Neutrophil (primary cell): Measurements from ENCODE around the gene CRYAB.
A peak's percentile ranks its signal among the peaks of the same experiment; 100 is the strongest.

Source experiments
- H3K27ac ChIP-seq: fragments of 200-600 bp; sonication (generic); 2 replicates; pipeline ENCODE4 v1.5.1; 2016; ENCODE audit warnings: mild to moderate bottlenecking, moderate library complexity
- H3K27me3 ChIP-seq: fragments of 200-600 bp; sonication (generic); 2 replicates; pipeline ENCODE4 v1.6.0; 2016; ENCODE audit warnings: mild to moderate bottlenecking
- H3K36me3 ChIP-seq: fragments of 200-600 bp; sonication (generic); 2 replicates; pipeline ENCODE4 v1.5.1; 2017
- H3K4me1 ChIP-seq, 2 experiments: fragments of 200-600 bp in 1 of 2; sonication (generic) in 1 of 2; 1 replicate in 1 of 2; 2 replicates in 1 of 2; pipeline versions ENCODE4 v1.5.1 to v1.6.1; 2013 to 2016; ENCODE audit warnings: low read depth in 1 of 2, low read length in 1 of 2, mild to moderate bottlenecking in 1 of 2, moderate library complexity in 1 of 2; ENCODE audit not compliant: control insufficient read depth in 1 of 2, insufficient read depth in 1 of 2
- H3K4me3 ChIP-seq, 2 experiments: fragments of 200-600 bp in 1 of 2; sonication (generic) in 1 of 2; 1 replicate in 1 of 2; 2 replicates in 1 of 2; pipeline ENCODE4 v1.5.1; 2013 to 2016; ENCODE audit warnings: low read depth in 1 of 2, low read length in 1 of 2, mild to moderate bottlenecking in 1 of 2, moderate library complexity in 1 of 2
- H3K9me3 ChIP-seq: fragments of 200-600 bp; sonication (generic); 2 replicates; pipeline ENCODE4 v1.5.1; 2016
- CTCF ChIP-seq: fragments of 200-600 bp; sonication (generic); IDR thresholded peaks from 2 replicates; pipeline ENCODE4 v1.5.1; 2016; ENCODE audit warnings: antibody characterized with exemption

The CRYAB gene

GRCh38 chr11:111879637-111879960 is 32.0 kb downstream of the CRYAB start:
- Histone ChIP-seq H3K4me3 (peak overlapping the region; percentile 89 to 96), H3K27ac (peak overlapping the region; percentile 96), H3K9me3 (no peaks in the 10 kb centered on the region), H3K36me3 (no peaks in the 10 kb centered on the region), H3K27me3 (no peaks in the 10 kb centered on the region), H3K4me1 (peaks cover 14 to 18% of the 10 kb centered on the region in 2 experiments)
- TF ChIP-seq CTCF: no peak

GRCh38 chr11:111878849-111879636 is 32.5 kb downstream of the CRYAB start, which contains the start of the genes CFAP68 and FDXACB1:
TSS of gene CFAP68 (plus strand) at chr11:111879541. CDS start at chr11:111879561, 20 bp downstream.
TSS of gene FDXACB1 (minus strand) at chr11:111879165. CDS start at chr11:111879132, 33 bp downstream.
- peak; percentile 96 for TF ChIP-seq CTCF
- no peaks in the 10 kb centered on the region for H3K27me3 ChIP-seq
- no peaks in the 10 kb centered on the region for H3K9me3 ChIP-seq
- no peaks in the 10 kb centered on the region for H3K36me3 ChIP-seq
- peaks cover 14 to 18% of the 10 kb centered on the region in 2 experiments for H3K4me1 ChIP-seq
- H3K4me3 ChIP-seq: peak within 1 kb of the TSS; percentile 89 to 96
- H3K27ac ChIP-seq: peak within 1 kb of the TSS; percentile 96

GRCh38 chr11:111878385-111878848 is 33.2 kb downstream of the CRYAB start:
- H3K4me3 ChIP-seq: peak overlapping the region; percentile 89 to 96
- H3K36me3 ChIP-seq: no peaks in the 10 kb centered on the region
- no peak for TF ChIP-seq CTCF
- H3K27ac ChIP-seq: peak overlapping the region; percentile 96
- no peaks in the 10 kb centered on the region for H3K27me3 ChIP-seq
- peaks cover 14 to 18% of the 10 kb centered on the region in 2 experiments for H3K4me1 ChIP-seq
- H3K9me3 ChIP-seq: no peaks in the 10 kb centered on the region

- TF ChIP-seq CTCF: no peak
- Histone ChIP-seq H3K9me3 (no peaks in the 10 kb centered on the region), H3K36me3 (no peaks in the 10 kb centered on the region), H3K27me3 (no peaks in the 10 kb centered on the region), H3K4me3 (peak overlapping the region; percentile 69 to 88), H3K4me1 (peaks cover 6 to 12% of the 10 kb centered on the region in 2 experiments), H3K27ac (no peak overlapping the region)
Observed at GRCh38 chr11:111871693-111872161, 39.8 kb downstream of the CRYAB start.

GRCh38 chr11:111870886-111871692 is 40.5 kb downstream of the CRYAB start, which contains the start of gene ALG9:
TSS of gene ALG9 (minus strand) at chr11:111871581. CDS start at chr11:111871482, 99 bp downstream.
- Histone ChIP-seq H3K4me1 (peaks cover 6 to 12% of the 10 kb centered on the region in 2 experiments), H3K9me3 (no peaks in the 10 kb centered on the region), H3K27me3 (no peaks in the 10 kb centered on the region), H3K4me3 (peak within 1 kb of the TSS; percentile 69 to 88), H3K36me3 (no peaks in the 10 kb centered on the region), H3K27ac (peak within 1 kb of the TSS; percentile 66)
- no peak for TF ChIP-seq CTCF
